HCT116 (cell line): ENCODE measurements around the gene GSKIP. TPM values are rescaled to one million over a fixed set of nuclear protein-coding genes. Genes with fewer than 3 reads are reported as not detected.

Experiments
- ATAC-seq: fragments of 200-7000 bp; cut with Tn5 transposase; 2 replicates; pipeline ENCODE4 v1.9.1; 2020; ENCODE audit warnings: mild to moderate bottlenecking, moderate library complexity
- BruUV-seq: library from RNA; stranded (reverse); fragments of 400-500 nt; replicated peaks from 2 replicates; lab custom pipeline; 2021; lab: Mats Ljungman, UMichigan
- CTCF ChIA-PET: fragments of 300-600 bp; sonication (Branson Sonifier 250); formaldehyde crosslinking; loops from one replicate; lab custom pipeline; 2021; ENCODE audit warnings: antibody characterized with exemption; lab: Charles Lee
- POLR2A ChIA-PET: fragments of 300-600, 350-600 bp; sonication (Branson Sonifier 250); formaldehyde crosslinking; loops from one replicate; lab custom pipeline; 2021; ENCODE audit warnings: antibody characterized with exemption; lab: Charles Lee
- RAD21 ChIA-PET, 2 experiments: fragments of 300-600 bp; sonication (Branson Sonifier 250); formaldehyde crosslinking; loops; one replicate each; lab custom pipeline; 2023; ENCODE audit warnings: low total read pairs in 2 of 2; ENCODE audit not compliant: uncharacterized antibody in 2 of 2, unreplicated experiment in 2 of 2, low non-redundant PET in 1 of 2; lab: Charles Lee
- DNase-seq: peaks from one replicate; pipeline ENCODE4 v3.0.0-alpha.2; 2010; ENCODE audit warnings: low read depth, low spot score
- H2AFZ ChIP-seq: fragments of 200-600 bp; shearing (Covaris generic), sonication (generic); 2 replicates; pipeline ENCODE4 v1.6.1; 2017; ENCODE audit warnings: low read depth, mixed run types, mixed read lengths, antibody characterized with exemption, low read length; ENCODE audit not compliant: poor library complexity, severe bottlenecking
- H3K27ac ChIP-seq: 2 replicates; pipeline ENCODE4 v1.5.1; 2012; ENCODE audit warnings: low read depth, low read length
- H3K27me3 ChIP-seq: fragments of 200-600 bp; sonication (generic); 2 replicates; pipeline ENCODE4 v1.6.1; 2016; ENCODE audit warnings: mixed run types, low read length, mixed read lengths; ENCODE audit not compliant: insufficient read depth
- H3K36me3 ChIP-seq, 2 experiments: fragments of 200-500 bp in 1 of 2; fragments of 200-600 bp in 1 of 2; sonication (Bioruptor generic) in 1 of 2; sonication (generic) in 1 of 2; 2 replicates each; pipeline versions ENCODE4 v1.5.1 to v1.6.1; 2014 to 2016; ENCODE audit warnings: low read length in 2 of 2, inconsistent platforms in 1 of 2, mixed read lengths in 1 of 2, mixed run types in 1 of 2; ENCODE audit not compliant: insufficient read depth in 2 of 2, control insufficient read depth in 1 of 2
- H3K4me1 ChIP-seq, 2 experiments: fragments of 200-600 bp in 1 of 2; sonication (generic) in 1 of 2; 2 replicates each; pipeline versions ENCODE4 v1.5.1 to v1.6.1; 2012 to 2017; ENCODE audit warnings: low read length in 2 of 2, inconsistent platforms in 1 of 2, mild to moderate bottlenecking in 1 of 2, mixed read lengths in 1 of 2, mixed run types in 1 of 2, moderate library complexity in 1 of 2; ENCODE audit not compliant: insufficient read depth in 2 of 2, control insufficient read depth in 1 of 2
- H3K4me2 ChIP-seq: fragments of 200-600 bp; sonication (generic); 2 replicates; pipeline ENCODE4 v1.6.1; 2017; ENCODE audit warnings: mixed run types, low read length, mixed read lengths
- H3K4me3 ChIP-seq, 2 experiments: fragments of 200-600 bp in 1 of 2; sonication (generic) in 1 of 2; replicated peaks in 1 of 2; 2 replicates each; pipeline ENCODE4 v1.5.1; 2011 to 2016; ENCODE audit warnings: low read length in 2 of 2, control low read depth in 1 of 2, low read depth in 1 of 2, mild to moderate bottlenecking in 1 of 2, mixed read lengths in 1 of 2, mixed run types in 1 of 2
- H3K79me2 ChIP-seq: fragments of 200-600 bp; sonication (generic); 2 replicates; pipeline ENCODE4 v1.6.1; 2017; ENCODE audit warnings: mild to moderate bottlenecking, mixed run types, low read length, moderate library complexity, mixed read lengths; ENCODE audit not compliant: insufficient read depth
- H3K9ac ChIP-seq: fragments of 200-600 bp; sonication (generic); 2 replicates; pipeline ENCODE4 v1.6.1; 2016; ENCODE audit warnings: low read length, mixed read lengths
- H3K9me2 ChIP-seq: fragments of 200-600 bp; sonication (generic), shearing (Covaris generic); 2 replicates; pipeline ENCODE4 v1.6.1; 2017; ENCODE audit warnings: mixed run types, mild to moderate bottlenecking, moderate library complexity; ENCODE audit not compliant: insufficient read depth
- H3K9me3 ChIP-seq, 2 experiments: fragments of 200-500 bp in 1 of 2; fragments of 200-600 bp in 1 of 2; sonication (Bioruptor generic) in 1 of 2; sonication (generic) in 1 of 2; 2 replicates each; pipeline ENCODE4 v1.6.1; 2014 to 2017; ENCODE audit warnings: low read length in 2 of 2, mixed read lengths in 2 of 2, inconsistent platforms in 1 of 2, low read depth in 1 of 2, mild to moderate bottlenecking in 1 of 2, mixed run types in 1 of 2, moderate library complexity in 1 of 2; ENCODE audit not compliant: control insufficient read depth in 1 of 2, insufficient read depth in 1 of 2
- H4K20me1 ChIP-seq: fragments of 200-600 bp; sonication (generic), shearing (Covaris generic); 2 replicates; pipeline ENCODE4 v1.6.1; 2017; ENCODE audit warnings: mixed run types, mild to moderate bottlenecking, moderate library complexity; ENCODE audit not compliant: insufficient read depth
- EGR1 ChIP-seq: IDR thresholded peaks from 2 replicates; pipeline ENCODE4 v1.6.1; 2012; ENCODE audit warnings: low read depth
- ELF1 ChIP-seq: IDR thresholded peaks from 2 replicates; pipeline ENCODE4 v1.6.1; 2012; ENCODE audit warnings: low read depth, borderline replicate concordance
- JUND ChIP-seq: IDR thresholded peaks from 2 replicates; pipeline ENCODE4 v1.6.1; 2012
- POLR2A ChIP-seq: IDR thresholded peaks from 2 replicates; pipeline ENCODE4 v1.7.0; 2011; ENCODE audit warnings: borderline replicate concordance; ENCODE audit not compliant: insufficient read depth, insufficient read length; ENCODE audit errors: extremely low read depth
- POLR2AphosphoS5 ChIP-seq: IDR thresholded peaks from 2 replicates; pipeline ENCODE4 v1.6.1; 2011; ENCODE audit warnings: mild to moderate bottlenecking, low read depth, low read length, moderate library complexity
- RAD21 ChIP-seq: IDR thresholded peaks from 2 replicates; pipeline ENCODE4 v1.6.1; 2012; ENCODE audit warnings: low read depth, mild to moderate bottlenecking
- SIN3A ChIP-seq: IDR thresholded peaks from 2 replicates; pipeline ENCODE4 v1.6.1; 2012; ENCODE audit warnings: low read depth
- SP1 ChIP-seq: IDR thresholded peaks from 2 replicates; pipeline ENCODE4 v1.6.1; 2012; ENCODE audit warnings: low read depth
- TCF7L2 ChIP-seq: IDR thresholded peaks from 2 replicates; pipeline ENCODE4 v1.7.0; 2011; ENCODE audit warnings: borderline replicate concordance, inconsistent platforms; ENCODE audit not compliant: insufficient read depth, insufficient read length; ENCODE audit errors: extremely low read depth
- ZNF274 ChIP-seq: fragments of 200-500 bp; sonication (Bioruptor generic); IDR thresholded peaks from 2 replicates; pipeline ENCODE4 v1.6.1; 2014; ENCODE audit warnings: mild to moderate bottlenecking, low read depth, low read length, inconsistent platforms
- intact Hi-C: fragments of 100-400 bp; cut with micrococcal nuclease; formaldehyde crosslinking; loops from 2 replicates; pipeline ENCODE4 v1.10.0; 2022
- total RNA-seq: library from RNA; stranded (reverse); gene quantifications from one replicate; pipeline ENCODE4 v1.2.1, GENCODE V29; 2021; ENCODE audit not compliant: unreplicated experiment
- TF ChIP-seq, protein P1 (sequence below): IDR thresholded peaks from 2 replicates; pipeline ENCODE4 v1.6.1; 2012; ENCODE audit warnings: low read depth

GSKIP gene
- total RNA-seq, 1 experiment from 2014 or later = 21.7 TPM

- no TSS peak for BruUV-seq
- RAD21 ChIA-PET = no interaction called here
- H3K4me3 ChIP-seq = no peak overlapping the region
- DNase-seq = no peak
- CTCF ChIA-PET = no interaction called here
- H3K27ac ChIP-seq = no peak overlapping the region
- H3K27me3 ChIP-seq = no peaks in the 10 kb centered on the region
- no peak for TF ChIP-seq SIN3A
- TF ChIP-seq POLR2A = no peak
- no peak for TF ChIP-seq EGR1
- no peak for TF ChIP-seq ELF1
- no peak for TF ChIP-seq SP1
- no peak for TF ChIP-seq JUND
- TF ChIP-seq, protein P1, sequence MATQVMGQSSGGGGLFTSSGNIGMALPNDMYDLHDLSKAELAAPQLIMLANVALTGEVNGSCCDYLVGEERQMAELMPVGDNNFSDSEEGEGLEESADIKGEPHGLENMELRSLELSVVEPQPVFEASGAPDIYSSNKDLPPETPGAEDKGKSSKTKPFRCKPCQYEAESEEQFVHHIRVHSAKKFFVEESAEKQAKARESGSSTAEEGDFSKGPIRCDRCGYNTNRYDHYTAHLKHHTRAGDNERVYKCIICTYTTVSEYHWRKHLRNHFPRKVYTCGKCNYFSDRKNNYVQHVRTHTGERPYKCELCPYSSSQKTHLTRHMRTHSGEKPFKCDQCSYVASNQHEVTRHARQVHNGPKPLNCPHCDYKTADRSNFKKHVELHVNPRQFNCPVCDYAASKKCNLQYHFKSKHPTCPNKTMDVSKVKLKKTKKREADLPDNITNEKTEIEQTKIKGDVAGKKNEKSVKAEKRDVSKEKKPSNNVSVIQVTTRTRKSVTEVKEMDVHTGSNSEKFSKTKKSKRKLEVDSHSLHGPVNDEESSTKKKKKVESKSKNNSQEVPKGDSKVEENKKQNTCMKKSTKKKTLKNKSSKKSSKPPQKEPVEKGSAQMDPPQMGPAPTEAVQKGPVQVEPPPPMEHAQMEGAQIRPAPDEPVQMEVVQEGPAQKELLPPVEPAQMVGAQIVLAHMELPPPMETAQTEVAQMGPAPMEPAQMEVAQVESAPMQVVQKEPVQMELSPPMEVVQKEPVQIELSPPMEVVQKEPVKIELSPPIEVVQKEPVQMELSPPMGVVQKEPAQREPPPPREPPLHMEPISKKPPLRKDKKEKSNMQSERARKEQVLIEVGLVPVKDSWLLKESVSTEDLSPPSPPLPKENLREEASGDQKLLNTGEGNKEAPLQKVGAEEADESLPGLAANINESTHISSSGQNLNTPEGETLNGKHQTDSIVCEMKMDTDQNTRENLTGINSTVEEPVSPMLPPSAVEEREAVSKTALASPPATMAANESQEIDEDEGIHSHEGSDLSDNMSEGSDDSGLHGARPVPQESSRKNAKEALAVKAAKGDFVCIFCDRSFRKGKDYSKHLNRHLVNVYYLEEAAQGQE = no peak
- TF ChIP-seq TCF7L2 = no peak
- no peak for TF ChIP-seq RAD21
- no peak for TF ChIP-seq POLR2AphosphoS5
- TF ChIP-seq ZNF274 = no peak
- no peak overlapping the region for H3K9ac ChIP-seq
- no peaks in the 10 kb centered on the region for H3K36me3 ChIP-seq
- H3K4me1 ChIP-seq = peaks cover 0 to 19% of the 10 kb centered on the region in 2 experiments; a peak in 2 of 4 replicates
- H3K9me2 ChIP-seq = no peaks in the 10 kb centered on the region
- POLR2A ChIA-PET = no interaction called here
- no peaks in the 10 kb centered on the region for H3K9me3 ChIP-seq
- no peak overlapping the region for H2AFZ ChIP-seq
- no peaks in the 10 kb centered on the region for H3K79me2 ChIP-seq
- intact Hi-C loops = no loop called here
- no peaks in the 10 kb centered on the region for H4K20me1 ChIP-seq
- no peak overlapping the region for H3K4me2 ChIP-seq
- no peak for ATAC-seq
Measured at GRCh38 chr14:96405677-96406076, 42.4 kb downstream of the GSKIP start.
